Transverse colon (tissue), 3 donors: ENCODE data around the gene RPS15.

Source experiments
- POLR2A ChIP-seq: fragments of 450-650 bp; IDR thresholded peaks from one replicate; pipeline ENCODE4 v1.6.1; 2016; ENCODE audit warnings: antibody characterized with exemption, mild to moderate bottlenecking, moderate library complexity
- TF ChIP-seq, protein P1 (sequence below), 5 experiments: fragments of 200-600 bp in 3 of 5; fragments of 450-650 bp in 2 of 5; sonication (generic) in 3 of 5; IDR thresholded peaks; 1 replicate in 2 of 5; 2 replicates in 3 of 5; pipeline ENCODE4 v1.5.1; 2016 to 2017; ENCODE audit warnings: antibody characterized with exemption in 5 of 5, inconsistent platforms in 3 of 5, mild to moderate bottlenecking in 2 of 5, moderate library complexity in 1 of 5

DNA sequence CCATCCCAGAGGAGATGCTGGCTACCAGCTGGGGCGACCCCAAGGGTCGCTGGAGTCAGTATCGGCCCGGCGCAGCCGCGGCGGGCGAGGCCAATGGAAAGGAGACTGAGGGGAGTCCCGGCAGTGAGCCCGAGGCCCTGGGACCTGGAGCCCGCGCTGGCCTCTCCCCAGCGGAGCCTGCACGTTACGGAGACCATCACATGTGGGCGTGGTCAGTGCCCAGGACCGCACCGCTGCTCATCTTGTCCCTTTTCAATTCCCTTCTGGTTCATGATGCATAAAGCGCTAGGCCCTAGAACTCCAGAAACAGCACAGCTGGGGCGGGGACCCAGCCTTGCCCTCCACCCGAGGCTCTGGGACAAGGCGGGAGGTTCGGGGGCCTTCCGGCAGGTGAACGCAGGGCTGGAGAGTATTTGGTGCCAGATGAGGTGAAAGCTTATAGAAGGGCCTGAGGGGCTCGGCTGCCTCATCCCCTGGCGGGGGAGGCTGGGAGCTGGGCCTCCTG is 32.9 kb downstream of the RPS15 start:
- TF ChIP-seq, protein P1, sequence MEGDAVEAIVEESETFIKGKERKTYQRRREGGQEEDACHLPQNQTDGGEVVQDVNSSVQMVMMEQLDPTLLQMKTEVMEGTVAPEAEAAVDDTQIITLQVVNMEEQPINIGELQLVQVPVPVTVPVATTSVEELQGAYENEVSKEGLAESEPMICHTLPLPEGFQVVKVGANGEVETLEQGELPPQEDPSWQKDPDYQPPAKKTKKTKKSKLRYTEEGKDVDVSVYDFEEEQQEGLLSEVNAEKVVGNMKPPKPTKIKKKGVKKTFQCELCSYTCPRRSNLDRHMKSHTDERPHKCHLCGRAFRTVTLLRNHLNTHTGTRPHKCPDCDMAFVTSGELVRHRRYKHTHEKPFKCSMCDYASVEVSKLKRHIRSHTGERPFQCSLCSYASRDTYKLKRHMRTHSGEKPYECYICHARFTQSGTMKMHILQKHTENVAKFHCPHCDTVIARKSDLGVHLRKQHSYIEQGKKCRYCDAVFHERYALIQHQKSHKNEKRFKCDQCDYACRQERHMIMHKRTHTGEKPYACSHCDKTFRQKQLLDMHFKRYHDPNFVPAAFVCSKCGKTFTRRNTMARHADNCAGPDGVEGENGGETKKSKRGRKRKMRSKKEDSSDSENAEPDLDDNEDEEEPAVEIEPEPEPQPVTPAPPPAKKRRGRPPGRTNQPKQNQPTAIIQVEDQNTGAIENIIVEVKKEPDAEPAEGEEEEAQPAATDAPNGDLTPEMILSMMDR (IDR thresholded peaks at IDR 0.05): no peak
- no peak for TF ChIP-seq POLR2A
